GM12878 (cell line): ENCODE data around the gene TEAD4. TPM values are rescaled to one million over a fixed set of nuclear protein-coding genes. Genes with fewer than 3 reads are reported as not detected.

ENCODE experiments used
- ATAC-seq: fragments of 200-7000 bp; cut with Tn5 transposase; 3 replicates; pipeline ENCODE4 v1.9.1; 2020; ENCODE audit warnings: mild to moderate bottlenecking, moderate library complexity
- BruUV-seq: library from RNA; stranded (reverse); fragments of 400-500 nt; replicated peaks from 2 replicates; lab custom pipeline; 2021; lab: Mats Ljungman, UMichigan
- CTCF ChIA-PET: fragments of 300-600 bp; sonication (Branson Sonifier 250); formaldehyde crosslinking; extraction: SDS; loops from one replicate; lab custom pipeline; 2021; ENCODE audit warnings: inconsistent platforms; lab: Yijun Ruan, JAX
- POLR2A ChIA-PET: fragments of 350-600 bp; formaldehyde crosslinking; extraction: SDS; loops from one replicate; lab custom pipeline; 2021; ENCODE audit warnings: inconsistent platforms; lab: Charles Lee
- RAD21 ChIA-PET: fragments of 300-600 bp; sonication (Branson Sonifier 250); formaldehyde crosslinking; loops from one replicate; lab custom pipeline; 2023; ENCODE audit warnings: antibody characterized with exemption; ENCODE audit not compliant: unreplicated experiment; lab: Charles Lee
- SMC1A ChIA-PET: fragments of 300-600 bp; sonication (Branson Sonifier 250); formaldehyde crosslinking; loops from one replicate; lab custom pipeline; 2023; ENCODE audit not compliant: unreplicated experiment, uncharacterized antibody; lab: Charles Lee
- DNase-seq: peaks from one replicate; pipeline ENCODE4 v3.0.0-alpha.2; 2011; ENCODE audit warnings: low read depth, low spot score
- FAIRE-seq: peaks from 3 replicates; lab custom pipeline; 2011; peaks lifted over from hg19 to GRCh38; lab: Jason Lieb, UNC
- H2AFZ ChIP-seq: 2 replicates; pipeline ENCODE4 v1.6.0; 2011; ENCODE audit warnings: low read depth, low read length, control low read depth; ENCODE audit not compliant: control insufficient read depth
- H3K27ac ChIP-seq: 2 replicates; pipeline ENCODE4 v1.5.1; 2011; ENCODE audit warnings: control low read depth; ENCODE audit not compliant: control insufficient read depth, insufficient read depth
- H3K27me3 ChIP-seq, 2 experiments: replicated peaks in 1 of 2; 2 replicates each; pipeline versions ENCODE4 v1.6.0 to v1.6.1; 2011; ENCODE audit warnings: low read length in 1 of 2; ENCODE audit not compliant: control insufficient read depth in 2 of 2, insufficient read depth in 2 of 2
- H3K36me3 ChIP-seq, 2 experiments: 2 replicates each; pipeline ENCODE4 v1.5.1; 2011; ENCODE audit warnings: low read length in 1 of 2; ENCODE audit not compliant: control insufficient read depth in 2 of 2, insufficient read depth in 2 of 2
- H3K4me1 ChIP-seq: 2 replicates; pipeline ENCODE4 v1.6.1; 2011; ENCODE audit warnings: mild to moderate bottlenecking, low read length, moderate library complexity, mixed read lengths; ENCODE audit not compliant: control insufficient read depth, insufficient read depth
- H3K4me2 ChIP-seq: 2 replicates; pipeline ENCODE4 v1.6.0; 2011; ENCODE audit warnings: control low read depth; ENCODE audit not compliant: control insufficient read depth, insufficient read depth
- H3K4me3 ChIP-seq: fragments of 200-600 bp; sonication (generic); 2 replicates; pipeline ENCODE4 v1.5.1; 2016
- H3K79me2 ChIP-seq: 2 replicates; pipeline ENCODE4 v1.6.0; 2011; ENCODE audit warnings: low read length; ENCODE audit not compliant: control insufficient read depth, insufficient read depth
- H3K9ac ChIP-seq: 2 replicates; pipeline ENCODE4 v1.8.0; 2011; ENCODE audit warnings: low read length, control low read depth, mixed read lengths; ENCODE audit not compliant: control insufficient read depth, insufficient read depth
- H3K9me3 ChIP-seq: replicated peaks from 3 replicates; pipeline ENCODE4 v1.5.1; 2011; ENCODE audit warnings: mild to moderate bottlenecking, low read length; ENCODE audit not compliant: control insufficient read depth, insufficient read depth
- H4K20me1 ChIP-seq: 2 replicates; pipeline ENCODE4 v1.6.0; 2011; ENCODE audit not compliant: control insufficient read depth, insufficient read depth
- BHLHE40 ChIP-seq, 2 experiments: fragments of 450-650 bp in 1 of 2; IDR thresholded peaks; 2 replicates each; pipeline ENCODE4 v1.6.1; 2011 to 2017; ENCODE audit warnings: low read depth in 2 of 2, borderline replicate concordance in 1 of 2, improper control_type of control experiment in 1 of 2, low read length in 1 of 2, mild to moderate bottlenecking in 1 of 2
- EGR1 ChIP-seq, 2 experiments: IDR thresholded peaks; 1 replicate in 1 of 2; 2 replicates in 1 of 2; pipeline ENCODE4 v1.6.1; 2011 to 2012; ENCODE audit warnings: low read depth in 2 of 2, low read length in 2 of 2, borderline replicate concordance in 1 of 2, mild to moderate bottlenecking in 1 of 2, moderate library complexity in 1 of 2
- GABPA ChIP-seq: IDR thresholded peaks from 2 replicates; pipeline ENCODE4 v1.6.1; 2014; ENCODE audit warnings: antibody characterized with exemption, low read depth, mild to moderate bottlenecking, inconsistent platforms
- HDAC2 ChIP-seq: fragments of 200-600 bp; sonication (generic); IDR thresholded peaks from 2 replicates; pipeline ENCODE4 v1.6.1; 2017
- PBX3 ChIP-seq: IDR thresholded peaks from 2 replicates; pipeline ENCODE4 v1.6.1; 2011; ENCODE audit warnings: mild to moderate bottlenecking, low read depth, low read length, moderate library complexity; ENCODE audit not compliant: insufficient replicate concordance
- PML ChIP-seq: IDR thresholded peaks from 2 replicates; pipeline ENCODE4 v1.6.1; 2012; ENCODE audit warnings: low read length, inconsistent platforms
- POLR2AphosphoS2 ChIP-seq: IDR thresholded peaks from 2 replicates; pipeline ENCODE4 v1.6.1; 2011; ENCODE audit warnings: low read depth, mild to moderate bottlenecking, low read length, improper control_type of control experiment, moderate library complexity
- RELB ChIP-seq: fragments of 450-650 bp; IDR thresholded peaks from 2 replicates; pipeline ENCODE4 v1.6.1; 2017; ENCODE audit warnings: low read depth, mild to moderate bottlenecking, moderate library complexity
- SIX5 ChIP-seq: IDR thresholded peaks from 2 replicates; pipeline ENCODE4 v1.6.1; 2011; ENCODE audit warnings: mild to moderate bottlenecking, low read depth, low read length, moderate library complexity; ENCODE audit not compliant: severe bottlenecking
- TARDBP ChIP-seq: IDR thresholded peaks from 2 replicates; pipeline ENCODE4 v1.6.1; 2016; ENCODE audit warnings: borderline replicate concordance
- whole genome bisulfite sequencing: methylation state at CpG from one replicate; pipeline ENCODE4 v1.1.6; 2016; ENCODE audit warnings: low lambda C conversion rate; ENCODE audit not compliant: insufficient replicate concordance, insufficient coverage; ENCODE audit errors: missing lambda C conversion rate; 5-methylcytosine and 5-hydroxymethylcytosine counted together
- in situ Hi-C: fragments of 300-500 bp; cut with MboI; formaldehyde crosslinking; loops from 9 replicates; pipeline ENCODE4 v1.14.3; 2018; ENCODE audit warnings: mixed read lengths
- intact Hi-C: fragments of 100-400 bp; cut with micrococcal nuclease; formaldehyde crosslinking; loops from one replicate; pipeline ENCODE4 v1.14.2; 2022; ENCODE audit not compliant: unreplicated experiment
- polyA plus RNA-seq, 11 experiments: library from polyadenylated mRNA; depleted of rRNA in 4 of 11; unstranded in 6 of 11; stranded (reverse) in 5 of 11; fragments of >200 nt; fragmentation: Nextera tagmentation in 4 of 11; fragmentation: Illumina TruSeq in 1 of 11; extraction: Ambion mirVana in 4 of 11; extraction: Trizol in 1 of 11; gene quantifications; 1 replicate in 1 of 11; 2 replicates in 10 of 11; pipeline versions ENCODE4 v1.2.1 to v1.2.3, GENCODE V29; 2011 to 2016; ENCODE audit warnings: inconsistent platforms in 2 of 11, missing spikeins in 2 of 11, low read depth in 1 of 11
- total RNA-seq, 4 experiments: library from RNA; depleted of rRNA in 3 of 4; stranded (reverse); fragments of >200 nt in 3 of 4; fragmentation: Illumina TruSeq in 1 of 4; extraction: Trizol in 1 of 4; gene quantifications; 2 replicates each; pipeline versions ENCODE4 v1.2.1 to v1.2.3, GENCODE V29; 2013 to 2021
- TF ChIP-seq, protein P1 (sequence below): fragments of 150-350 bp; IDR thresholded peaks from 2 replicates; pipeline ENCODE4 v1.6.1; 2014; ENCODE audit warnings: mild to moderate bottlenecking, low read depth, low read length

The TEAD4 gene
- total and polyA plus RNA-seq, 10 of the 15 experiments (the other 5 are each of a cell fraction or from before 2014, with no cell fraction given) = 0.04 to 0.68 (median 0.31) TPM; not detected in 4

DNA sequence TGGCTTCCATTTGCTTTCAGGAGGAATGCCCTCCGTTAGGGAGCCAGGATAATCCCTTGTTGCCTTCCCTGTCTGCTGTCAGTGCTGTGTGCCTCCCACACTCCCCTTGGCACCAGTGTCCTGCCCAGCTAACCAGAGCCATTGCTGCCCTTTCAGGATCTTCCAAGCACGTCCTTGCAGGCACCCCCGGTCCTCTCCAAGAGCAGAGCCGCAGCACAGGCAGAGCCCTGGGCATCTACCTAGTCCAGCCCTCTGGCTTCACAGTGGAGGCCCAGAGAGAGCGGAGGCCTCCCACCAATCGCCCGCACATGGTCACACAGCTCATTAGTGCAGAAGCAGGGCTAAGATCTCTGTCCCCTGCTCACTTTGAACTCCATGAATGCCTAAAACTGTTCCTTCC, 79.0 kb downstream of the TEAD4 start:
- H3K27ac ChIP-seq = no peak overlapping the region
- no peak for DNase-seq
- no peaks in the 10 kb centered on the region for H3K9me3 ChIP-seq
- no peaks in the 10 kb centered on the region for H4K20me1 ChIP-seq
- H3K4me2 ChIP-seq = no peak overlapping the region
- no peak overlapping the region for H3K4me3 ChIP-seq
- ChIA-PET CTCF (interaction anchor here (1.0 to 1.4 kb wide), 2 partner anchors 153 to 184 kb away, joined by 3 to 5 read pairs; no protein-coding TSS in a partner anchor), POLR2A (no interaction called here), SMC1A (no interaction called here), RAD21 (no interaction called here)
- no peak for FAIRE-seq
- in situ Hi-C loops (no loop called here), intact Hi-C loops (no loop called here)
- no peak for TF ChIP-seq TARDBP
- TF ChIP-seq RELB = no peak
- TF ChIP-seq EGR1 (IDR thresholded peaks at IDR 0.05; ENCODE audit: borderline replicate concordance in 1 of 2, low read depth in 2 of 2, low read length in 2 of 2) = no peak
- TF ChIP-seq GABPA = no peak
- TF ChIP-seq BHLHE40 (IDR thresholded peaks at IDR 0.05; ENCODE audit: borderline replicate concordance in 1 of 2, low read depth in 2 of 2, low read length in 1 of 2) = no peak
- no peak for TF ChIP-seq POLR2AphosphoS2
- TF ChIP-seq PBX3 = no peak
- no peak for TF ChIP-seq PML
- TF ChIP-seq SIX5 = no peak
- no peak for TF ChIP-seq HDAC2
- TF ChIP-seq, protein P1, sequence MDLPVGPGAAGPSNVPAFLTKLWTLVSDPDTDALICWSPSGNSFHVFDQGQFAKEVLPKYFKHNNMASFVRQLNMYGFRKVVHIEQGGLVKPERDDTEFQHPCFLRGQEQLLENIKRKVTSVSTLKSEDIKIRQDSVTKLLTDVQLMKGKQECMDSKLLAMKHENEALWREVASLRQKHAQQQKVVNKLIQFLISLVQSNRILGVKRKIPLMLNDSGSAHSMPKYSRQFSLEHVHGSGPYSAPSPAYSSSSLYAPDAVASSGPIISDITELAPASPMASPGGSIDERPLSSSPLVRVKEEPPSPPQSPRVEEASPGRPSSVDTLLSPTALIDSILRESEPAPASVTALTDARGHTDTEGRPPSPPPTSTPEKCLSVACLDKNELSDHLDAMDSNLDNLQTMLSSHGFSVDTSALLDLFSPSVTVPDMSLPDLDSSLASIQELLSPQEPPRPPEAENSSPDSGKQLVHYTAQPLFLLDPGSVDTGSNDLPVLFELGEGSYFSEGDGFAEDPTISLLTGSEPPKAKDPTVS = no peak
- no peak overlapping the region for H2AFZ ChIP-seq
- BruUV-seq = no TSS peak
- WGBS = 34% methylated on average over 7 of the region's 7 CpGs
- no peak overlapping the region for H3K9ac ChIP-seq
- no peak for ATAC-seq
- no peaks in the 10 kb centered on the region for H3K4me1 ChIP-seq
- H3K79me2 ChIP-seq = no peaks in the 10 kb centered on the region
- no peaks in the 10 kb centered on the region; a peak in 1 of 4 replicates for H3K27me3 ChIP-seq
- H3K36me3 ChIP-seq = no peaks in the 10 kb centered on the region
